Activated CD4-positive, alpha-beta T cell treated with anti-CD3 and anti-CD28 coated beads, Interleukin-2, amount 50 U/mL, for 4 hours (primary cell): ENCODE results near the gene A1BG.

Experiments used
- DNase-seq, 2 experiments: peaks; one replicate each; pipeline ENCODE4 v3.0.0-alpha.2; 2020

The A1BG gene

GRCh38 chr19:58352760-58353671, at the start of gene A1BG:
TSS of gene A1BG (minus strand) at chr19:58353492. CDS start at chr19:58353437, 55 bp downstream.
- DNase-seq: no peak

GRCh38 chr19:58401840-58402421, 48.6 kb upstream of the A1BG start:
- no peak for DNase-seq

DNA sequence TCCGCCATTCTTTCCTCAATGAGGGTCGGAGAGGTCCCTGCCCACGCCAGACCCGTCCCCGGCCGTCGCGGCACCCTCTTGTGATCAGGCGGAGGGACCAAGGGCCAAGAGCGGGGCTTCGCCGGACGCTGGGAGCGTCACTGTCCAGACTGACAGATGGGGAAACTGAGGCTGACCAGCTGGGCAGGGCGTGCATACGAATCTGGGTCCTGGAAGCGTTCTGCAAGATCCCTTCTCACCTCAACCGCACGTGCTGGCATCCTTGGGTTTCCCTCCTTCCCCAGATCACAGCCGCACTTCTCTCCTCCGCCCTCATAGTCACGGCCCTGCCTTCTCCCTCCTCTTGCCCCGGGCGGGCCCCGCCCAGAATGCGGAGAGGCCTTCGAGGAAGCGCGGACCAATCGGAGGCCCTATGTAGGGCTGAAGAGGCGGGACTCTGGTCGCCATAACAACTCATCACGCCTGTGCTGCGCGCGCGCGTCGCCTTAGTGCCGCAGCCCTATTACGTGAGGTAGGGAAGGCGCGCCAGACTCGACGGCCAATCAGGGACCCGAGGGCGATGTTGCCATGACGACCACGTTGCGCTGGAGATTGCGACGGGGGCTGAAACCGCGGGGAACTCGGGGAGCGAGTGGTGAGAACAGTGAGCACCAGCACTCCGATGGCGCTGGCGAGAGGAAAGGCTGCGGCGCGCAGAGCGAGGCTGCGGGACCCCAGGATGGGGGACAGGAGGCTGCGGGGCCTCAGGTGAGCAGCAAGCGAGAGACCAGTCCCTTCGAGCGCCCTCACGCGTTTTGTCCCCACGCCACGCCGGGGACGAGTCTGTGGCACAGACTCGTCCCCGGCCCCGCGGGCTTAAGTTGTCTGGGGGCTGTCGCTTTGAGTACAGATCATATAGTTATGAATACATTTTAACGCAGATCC, 47.9 kb upstream of the A1BG start:
- peak; percentile 99 for DNase-seq

- no peak for DNase-seq
These were observed 47.1 kb upstream of the A1BG start for GRCh38 chr19:58400316-58400915.

GRCh38 chr19:58399903-58400302, 46.6 kb upstream of the A1BG start:
- DNase-seq: no peak

DNA sequence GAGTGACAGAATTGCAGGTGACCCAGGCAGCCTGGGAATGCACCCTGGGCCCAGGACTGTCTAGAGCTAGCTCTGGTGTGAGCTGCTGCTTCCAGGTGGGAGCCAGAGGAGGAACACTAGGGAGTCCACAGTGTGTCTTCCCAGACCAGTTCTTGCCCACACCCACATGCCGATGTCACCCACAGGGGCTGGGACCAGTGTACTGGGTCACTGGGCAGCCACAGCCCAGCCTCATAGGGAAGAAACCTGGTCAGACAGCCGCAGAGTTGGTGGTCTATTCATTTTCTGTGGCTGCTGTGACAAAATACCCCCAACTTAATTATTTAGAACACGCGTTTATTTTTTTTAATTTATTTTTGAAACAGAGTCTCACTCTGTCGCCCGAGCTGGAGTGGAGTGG, 45.3 kb upstream of the A1BG start:
- no peak for DNase-seq

DNA sequence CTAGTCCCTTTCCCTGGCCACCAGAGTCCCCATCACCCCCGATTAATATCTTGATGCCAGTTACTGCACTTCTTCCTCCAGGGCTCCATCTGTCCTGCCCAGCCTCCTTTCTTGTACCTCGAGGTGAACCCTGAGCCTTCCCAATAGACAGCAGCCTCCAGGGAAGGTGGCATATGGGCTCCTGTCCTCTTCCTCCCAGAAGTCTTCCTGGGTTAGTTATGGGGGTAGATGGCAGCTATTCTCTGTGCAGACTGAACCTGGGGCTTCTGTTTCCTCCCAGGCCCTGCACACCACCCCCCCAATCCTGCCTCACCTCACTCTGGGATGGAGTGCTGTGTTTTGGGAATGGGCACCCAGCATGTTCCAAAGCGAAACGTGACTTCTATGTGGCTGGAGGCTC, 44.8 kb upstream of the A1BG start:
- no peak for DNase-seq

DNA sequence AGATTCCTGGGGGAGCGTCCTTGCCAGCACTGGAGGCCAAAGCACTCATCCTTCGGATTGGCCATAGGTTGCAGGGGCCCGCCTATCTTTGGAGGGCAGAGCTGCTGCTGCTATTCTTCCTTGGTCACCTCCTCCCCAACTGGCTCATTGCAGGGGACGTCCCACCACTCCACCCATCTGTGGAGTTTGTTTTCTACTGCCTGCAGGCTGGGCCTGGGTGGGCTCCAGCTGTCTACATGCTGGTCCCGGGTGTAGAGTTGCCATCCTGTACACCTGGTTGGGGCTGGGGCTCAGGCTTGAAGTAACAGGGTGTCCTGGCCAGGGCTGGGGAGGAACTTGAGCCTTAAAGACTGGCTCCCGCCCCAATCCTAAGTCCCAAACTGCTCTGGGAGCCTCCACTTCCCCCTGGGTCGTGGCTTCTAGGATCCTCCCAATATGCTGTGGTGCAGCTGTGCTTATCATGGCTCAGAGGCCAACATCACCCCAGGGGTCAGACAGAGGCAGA, 44.3 kb upstream of the A1BG start:
- no peak for DNase-seq

DNA sequence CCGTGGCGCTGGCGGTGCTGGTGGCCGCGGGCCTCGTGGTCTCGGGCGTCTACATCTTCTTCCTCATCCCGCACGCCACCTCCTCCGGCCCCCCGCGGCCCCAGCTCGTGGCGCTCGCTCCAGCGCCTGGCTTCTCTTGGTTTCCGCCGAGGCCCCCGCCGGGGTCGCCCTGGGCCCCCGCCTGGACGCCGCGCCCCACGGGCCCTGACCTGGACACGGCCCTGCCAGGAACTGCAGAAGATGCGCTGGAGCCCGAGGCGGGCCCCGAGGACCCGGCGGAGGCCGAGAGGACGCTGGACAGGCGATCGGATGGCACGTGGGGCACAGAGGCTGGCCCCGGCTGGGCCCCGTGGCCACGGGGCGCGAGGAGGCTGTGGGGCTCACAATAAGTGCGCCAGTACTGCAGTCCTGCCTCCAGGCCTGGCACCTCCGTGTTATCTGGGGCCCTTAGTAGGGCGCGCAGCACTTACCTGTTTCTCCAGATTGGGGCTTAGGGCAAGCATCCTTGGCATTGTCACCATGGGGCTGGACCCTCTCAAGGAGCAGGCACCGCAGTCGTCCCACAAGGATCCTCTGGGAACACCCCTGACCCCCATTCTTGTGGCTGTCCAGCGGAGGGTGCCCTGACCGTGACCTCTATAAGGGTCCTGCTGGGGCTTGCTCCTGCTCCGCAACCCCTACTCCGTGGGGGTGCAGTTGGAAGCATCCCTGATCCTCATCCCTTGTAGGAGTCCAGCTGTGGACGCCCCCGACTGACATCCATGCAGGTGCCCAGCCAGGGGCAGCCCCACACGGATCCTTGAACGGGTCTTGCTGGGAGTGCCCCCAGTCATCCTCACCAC, 43.6 kb upstream of the A1BG start:
- DNase-seq: no peak

DNA sequence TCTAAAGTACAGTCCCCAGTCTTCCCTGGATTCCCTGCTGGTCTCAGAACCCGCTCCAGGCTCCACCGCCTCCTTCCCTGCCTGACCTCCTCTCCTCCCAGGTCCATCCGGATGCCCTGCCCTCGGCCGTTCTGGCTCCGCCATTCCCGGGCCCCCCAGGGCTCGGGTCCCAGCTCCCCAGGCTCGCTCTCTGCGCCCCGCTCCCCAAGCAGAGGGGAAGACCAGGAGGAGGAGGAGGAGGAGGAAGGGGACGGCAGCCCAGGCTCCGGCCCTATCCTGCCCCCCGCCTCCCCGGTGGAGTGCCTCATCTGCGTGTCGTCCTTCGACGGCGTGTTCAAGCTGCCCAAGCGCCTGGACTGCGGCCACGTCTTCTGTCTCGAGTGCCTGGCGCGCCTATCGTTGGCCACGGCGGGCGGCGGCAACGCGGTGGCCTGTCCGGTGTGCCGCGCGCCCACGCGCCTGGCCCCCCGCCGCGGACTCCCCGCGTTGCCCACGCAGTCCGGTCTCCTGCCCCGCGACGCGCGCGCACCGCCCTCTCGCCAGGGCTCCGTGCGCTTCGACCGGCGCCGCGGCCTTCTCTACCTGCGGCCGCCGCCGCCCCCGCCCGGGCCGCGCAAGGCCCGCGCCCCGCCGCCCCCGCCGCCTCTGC, 42.8 kb upstream of the A1BG start:
- DNase-seq: peak in 1 of 2 experiments; percentile 8

DNA sequence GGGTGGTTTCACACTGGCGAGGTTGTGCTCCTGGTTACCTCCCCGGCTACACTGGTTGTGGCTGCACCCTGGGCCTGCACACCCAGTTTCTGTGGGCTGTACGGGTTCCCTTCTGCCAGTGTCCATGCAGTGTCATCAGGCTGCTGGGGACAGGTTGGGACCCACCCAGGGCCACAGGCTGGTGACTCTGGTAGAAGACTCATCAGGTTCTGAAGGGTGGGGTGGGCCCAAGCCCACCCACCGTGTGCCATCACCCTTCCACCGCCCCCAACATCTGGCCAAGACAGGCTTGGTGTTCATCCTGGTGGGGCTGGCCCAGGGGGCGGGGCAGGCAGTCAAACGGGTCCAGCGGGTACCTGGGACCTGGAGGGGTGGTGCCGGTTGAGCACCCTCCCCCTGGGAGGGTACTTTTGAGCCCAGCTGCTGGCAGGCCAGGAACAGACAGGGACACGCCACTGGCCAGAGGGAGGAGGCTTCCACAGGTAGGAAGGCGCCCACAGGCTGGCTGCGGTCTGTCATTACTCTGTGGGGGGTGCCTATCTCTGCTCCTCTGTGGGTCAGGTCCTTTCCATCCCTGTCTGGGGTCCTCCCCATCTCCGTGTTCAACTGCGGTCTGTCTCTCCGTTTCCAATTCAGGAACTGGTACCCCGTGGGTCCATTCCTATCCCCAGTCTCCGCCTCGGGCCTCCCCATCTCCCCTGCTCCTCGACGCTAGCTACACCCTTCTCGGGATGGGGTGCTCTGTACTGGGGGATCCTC, 42.1 kb upstream of the A1BG start, which contains the start of gene RNF225:
Gene RNF225 (plus strand): TSS at position 437 of the 759 bp plus-strand sequence. CDS start 434 bp downstream, outside the sequence.
- DNase-seq: no peak

DNA sequence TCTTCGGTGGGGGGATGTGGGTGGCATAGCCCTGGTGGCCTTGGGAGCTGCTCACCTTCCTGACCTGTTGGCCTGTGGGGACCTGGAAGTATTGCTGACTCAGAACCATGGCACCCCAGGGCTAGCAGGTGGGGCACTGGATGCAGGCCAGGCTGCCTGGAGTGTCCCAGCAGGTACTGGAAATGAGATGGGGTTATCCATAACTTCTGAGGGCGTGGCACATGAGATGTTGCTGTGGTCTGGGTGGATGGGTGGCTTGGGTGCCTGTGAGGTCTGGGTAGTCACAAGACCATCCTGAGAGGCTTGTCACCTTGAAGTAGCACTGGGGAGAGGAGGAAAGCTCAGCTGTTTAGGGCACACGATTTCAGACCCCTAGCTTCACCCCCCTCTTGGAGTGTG, 41.5 kb upstream of the A1BG start:
- DNase-seq: no peak

- DNase-seq: no peak
These were observed 40.4 kb upstream of the A1BG start for GRCh38 chr19:58393725-58394033.

DNA sequence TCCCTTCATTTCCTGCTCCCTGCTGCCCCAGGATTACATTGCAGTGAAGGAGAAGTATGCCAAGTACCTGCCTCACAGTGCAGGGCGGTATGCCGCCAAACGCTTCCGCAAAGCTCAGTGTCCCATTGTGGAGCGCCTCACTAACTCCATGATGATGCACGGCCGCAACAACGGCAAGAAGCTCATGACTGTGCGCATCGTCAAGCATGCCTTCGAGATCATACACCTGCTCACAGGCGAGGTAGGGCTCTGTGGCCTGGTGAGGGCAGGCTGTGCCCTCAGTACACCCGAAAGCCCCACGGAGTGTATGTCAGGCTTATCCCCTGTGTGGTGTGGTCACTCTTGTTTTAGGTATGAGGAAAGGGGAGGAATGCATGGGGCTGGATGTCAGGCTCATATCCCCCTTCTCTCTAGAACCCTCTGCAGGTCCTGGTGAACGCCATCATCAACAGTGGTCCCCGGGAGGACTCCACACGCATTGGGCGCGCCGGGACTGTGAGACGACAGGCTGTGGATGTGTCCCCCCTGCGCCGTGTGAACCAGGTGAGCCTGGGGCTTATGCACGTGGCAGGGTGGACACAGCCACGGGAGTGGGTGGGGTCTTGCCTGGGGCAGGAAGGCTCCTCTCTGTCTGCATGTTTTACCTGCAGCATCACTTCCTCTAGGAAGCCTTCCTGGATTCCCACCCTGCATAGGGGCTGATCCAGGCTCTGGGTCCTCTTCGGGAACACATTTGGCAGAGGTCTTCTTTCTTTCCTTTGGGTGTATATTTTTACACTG, 39.8 kb upstream of the A1BG start:
- DNase-seq: no peak

DNA sequence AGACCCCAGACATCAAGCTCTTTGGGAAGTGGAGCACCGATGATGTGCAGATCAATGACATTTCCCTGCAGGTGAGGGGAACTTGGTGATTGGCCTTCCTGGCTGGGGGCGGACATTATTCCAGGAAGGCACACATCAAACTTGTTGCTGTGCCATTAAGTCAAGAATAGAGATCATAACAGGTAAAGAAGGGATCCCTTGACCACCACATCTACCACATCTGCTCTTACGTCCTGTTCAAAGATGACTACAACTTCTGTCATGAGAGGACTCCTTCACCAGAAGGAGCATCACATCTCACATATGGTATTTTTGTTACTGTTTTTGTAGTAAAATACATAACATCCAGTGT, 34.9 kb upstream of the A1BG start:
- no peak for DNase-seq

GRCh38 chr19:58387338-58388174, 34.3 kb upstream of the A1BG start:
- no peak for DNase-seq

- peak; percentile 94 to 95 for DNase-seq
These were observed 33.5 kb upstream of the A1BG start, which contains the start of gene RPS5 for GRCh38 chr19:58386576-58387337. TSS of gene RPS5 (plus strand) at chr19:58387269. CDS start at chr19:58388138, 869 bp downstream.
